Osteocyte (in vitro differentiated cells): ENCODE measurements around the gene RACK1. TPM values are rescaled to one million over a fixed set of nuclear protein-coding genes. Genes with fewer than 3 reads are reported as not detected.
A peak's percentile ranks its signal among the peaks of the same experiment; 100 is the strongest.

Experiments
- DNase-seq: peaks from one replicate; pipeline ENCODE4 v3.0.0; 2021; ENCODE audit warnings: mixed read lengths; ENCODE audit not compliant: unreplicated experiment; ENCODE audit errors: extremely low spot score
- H3K27ac Mint-ChIP-seq: one replicate; pipeline ENCODE4 v1.8.0; 2021; ENCODE audit warnings: mild to moderate bottlenecking, mixed read lengths; ENCODE audit not compliant: unreplicated experiment
- H3K27me3 Mint-ChIP-seq: one replicate; pipeline ENCODE4 v1.8.0; 2021; ENCODE audit warnings: mixed read lengths; ENCODE audit not compliant: unreplicated experiment
- H3K36me3 Mint-ChIP-seq: one replicate; pipeline ENCODE4 v1.8.0; 2021; ENCODE audit warnings: mixed read lengths; ENCODE audit not compliant: unreplicated experiment
- H3K4me1 Mint-ChIP-seq: one replicate; pipeline ENCODE4 v1.8.0; 2021; ENCODE audit warnings: mixed read lengths; ENCODE audit not compliant: unreplicated experiment
- H3K4me3 Mint-ChIP-seq: one replicate; pipeline ENCODE4 v1.8.0; 2021; ENCODE audit warnings: mild to moderate bottlenecking, moderate library complexity, mixed read lengths; ENCODE audit not compliant: unreplicated experiment
- H3K9me3 Mint-ChIP-seq: one replicate; pipeline ENCODE4 v1.8.0; 2021; ENCODE audit warnings: mixed read lengths; ENCODE audit not compliant: unreplicated experiment
- total RNA-seq: library from RNA; stranded (reverse); gene quantifications from 2 replicates; pipeline ENCODE4 v1.2.1, GENCODE V29; 2021
- TF ChIP-seq, protein P1 (sequence below): fragments of 200-600 bp; sonication (generic); IDR thresholded peaks from 2 replicates; pipeline ENCODE4 v1.5.0; 2021; ENCODE audit warnings: antibody characterized with exemption, mild to moderate bottlenecking, moderate library complexity

Gene RACK1
- total RNA-seq, 1 donor from 2014 or later: 1,921 TPM

DNA sequence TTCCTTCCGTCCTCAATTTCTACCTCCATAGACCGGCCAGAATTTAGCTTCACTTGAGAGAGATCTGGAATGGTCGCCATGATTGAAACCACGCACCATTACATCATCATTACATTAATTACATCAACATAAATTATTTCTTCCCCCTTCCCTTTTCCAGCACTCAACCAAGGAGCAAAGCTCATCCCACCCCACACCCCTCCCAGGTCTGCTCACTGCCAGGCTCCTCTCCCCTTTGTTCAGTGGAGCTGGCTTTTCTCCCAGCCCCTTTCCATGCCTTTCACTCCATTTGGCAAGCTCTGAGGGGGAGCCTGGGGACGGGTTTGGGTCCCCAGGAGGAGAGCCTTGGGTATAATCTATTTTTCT lies 8.4 kb downstream of the RACK1 start:
- no peak for DNase-seq
- H3K9me3 Mint-ChIP-seq: no peaks in the 10 kb centered on the region
- TF ChIP-seq, protein P1, sequence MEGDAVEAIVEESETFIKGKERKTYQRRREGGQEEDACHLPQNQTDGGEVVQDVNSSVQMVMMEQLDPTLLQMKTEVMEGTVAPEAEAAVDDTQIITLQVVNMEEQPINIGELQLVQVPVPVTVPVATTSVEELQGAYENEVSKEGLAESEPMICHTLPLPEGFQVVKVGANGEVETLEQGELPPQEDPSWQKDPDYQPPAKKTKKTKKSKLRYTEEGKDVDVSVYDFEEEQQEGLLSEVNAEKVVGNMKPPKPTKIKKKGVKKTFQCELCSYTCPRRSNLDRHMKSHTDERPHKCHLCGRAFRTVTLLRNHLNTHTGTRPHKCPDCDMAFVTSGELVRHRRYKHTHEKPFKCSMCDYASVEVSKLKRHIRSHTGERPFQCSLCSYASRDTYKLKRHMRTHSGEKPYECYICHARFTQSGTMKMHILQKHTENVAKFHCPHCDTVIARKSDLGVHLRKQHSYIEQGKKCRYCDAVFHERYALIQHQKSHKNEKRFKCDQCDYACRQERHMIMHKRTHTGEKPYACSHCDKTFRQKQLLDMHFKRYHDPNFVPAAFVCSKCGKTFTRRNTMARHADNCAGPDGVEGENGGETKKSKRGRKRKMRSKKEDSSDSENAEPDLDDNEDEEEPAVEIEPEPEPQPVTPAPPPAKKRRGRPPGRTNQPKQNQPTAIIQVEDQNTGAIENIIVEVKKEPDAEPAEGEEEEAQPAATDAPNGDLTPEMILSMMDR: no peak
- H3K27me3 Mint-ChIP-seq: no peaks in the 10 kb centered on the region
- peak overlapping the region; percentile 7 for H3K27ac Mint-ChIP-seq
- H3K36me3 Mint-ChIP-seq: peaks cover 44% of the 10 kb centered on the region
- H3K4me3 Mint-ChIP-seq: no peak overlapping the region
- H3K4me1 Mint-ChIP-seq: peaks cover 11% of the 10 kb centered on the region

DNA sequence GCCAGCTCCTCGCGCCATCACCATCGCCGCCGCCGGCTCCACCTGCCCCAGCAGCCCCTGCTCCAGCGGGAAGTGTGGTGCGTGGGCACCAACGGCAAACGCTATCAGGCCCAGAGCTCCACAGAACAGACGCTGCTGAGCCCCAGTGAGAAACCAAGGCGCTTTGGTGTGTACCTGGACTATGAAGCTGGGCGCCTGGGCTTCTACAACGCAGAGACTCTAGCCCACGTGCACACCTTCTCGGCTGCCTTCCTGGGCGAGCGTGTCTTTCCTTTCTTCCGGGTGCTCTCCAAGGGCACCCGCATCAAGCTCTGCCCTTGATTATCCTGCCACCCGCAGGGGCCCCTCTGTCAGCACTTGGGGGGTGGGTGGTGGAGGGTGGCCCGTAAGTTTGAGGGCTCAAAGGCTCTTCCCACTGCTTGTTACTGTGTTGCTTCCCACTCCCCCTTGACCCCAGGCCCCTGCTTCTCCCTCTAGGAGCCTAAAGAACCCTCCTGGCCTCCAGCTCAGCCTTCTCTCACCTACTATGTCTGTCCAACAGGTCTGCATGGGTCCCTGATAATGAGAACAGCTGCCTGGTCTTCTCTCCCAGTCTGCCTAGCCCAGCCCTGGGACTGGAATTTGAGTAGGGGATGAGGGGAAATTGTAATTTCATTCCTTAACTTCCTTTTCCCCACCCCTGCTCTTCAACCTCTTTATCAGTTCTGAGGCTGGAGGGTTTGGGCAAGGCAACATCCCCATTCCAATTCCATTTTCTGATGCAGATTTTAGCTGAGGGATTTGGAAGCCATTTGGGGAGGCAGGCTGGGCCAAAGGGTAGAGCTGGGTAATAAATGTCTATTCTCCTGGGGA lies 9.0 kb downstream of the RACK1 start:
- H3K27me3 Mint-ChIP-seq: no peaks in the 10 kb centered on the region
- H3K27ac Mint-ChIP-seq: peak overlapping the region; percentile 7
- H3K36me3 Mint-ChIP-seq: peaks cover 48% of the 10 kb centered on the region
- TF ChIP-seq, protein P1: no peak
- H3K9me3 Mint-ChIP-seq: no peaks in the 10 kb centered on the region
- peaks cover 11% of the 10 kb centered on the region for H3K4me1 Mint-ChIP-seq
- DNase-seq: no peak
- H3K4me3 Mint-ChIP-seq: no peak overlapping the region

DNA sequence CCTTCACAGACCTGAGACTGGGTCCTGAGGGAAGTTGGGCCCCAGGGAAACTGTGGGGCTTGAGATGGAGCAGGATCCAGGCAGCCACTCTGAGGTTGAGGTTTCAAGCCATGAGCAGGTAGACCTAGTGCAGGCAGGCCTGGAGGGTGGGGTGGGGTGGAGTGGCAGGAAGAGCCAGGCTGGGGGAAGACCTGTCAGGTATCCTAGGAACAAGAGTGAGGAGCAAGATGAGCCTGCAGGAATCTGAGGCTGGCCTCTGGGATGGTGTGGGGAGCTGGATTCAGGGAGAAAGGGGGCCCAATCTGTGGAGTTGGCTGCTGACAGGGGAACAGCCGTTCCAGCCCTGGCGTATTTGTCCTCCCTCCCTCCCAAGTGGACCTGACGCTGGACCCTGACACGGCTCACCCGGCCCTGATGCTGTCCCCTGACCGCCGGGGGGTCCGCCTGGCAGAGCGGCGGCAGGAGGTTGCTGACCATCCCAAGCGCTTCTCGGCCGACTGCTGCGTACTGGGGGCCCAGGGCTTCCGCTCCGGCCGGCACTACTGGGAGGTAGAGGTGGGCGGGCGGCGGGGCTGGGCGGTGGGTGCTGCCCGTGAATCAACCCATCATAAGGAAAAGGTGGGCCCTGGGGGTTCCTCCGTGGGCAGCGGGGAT lies 9.8 kb downstream of the RACK1 start:
- H3K9me3 Mint-ChIP-seq: no peaks in the 10 kb centered on the region
- no peak overlapping the region for H3K4me3 Mint-ChIP-seq
- no peak for DNase-seq
- H3K27me3 Mint-ChIP-seq: no peaks in the 10 kb centered on the region
- H3K36me3 Mint-ChIP-seq: peaks cover 42% of the 10 kb centered on the region
- TF ChIP-seq, protein P1: no peak
- no peak overlapping the region for H3K27ac Mint-ChIP-seq
- peaks cover 11% of the 10 kb centered on the region for H3K4me1 Mint-ChIP-seq

DNA sequence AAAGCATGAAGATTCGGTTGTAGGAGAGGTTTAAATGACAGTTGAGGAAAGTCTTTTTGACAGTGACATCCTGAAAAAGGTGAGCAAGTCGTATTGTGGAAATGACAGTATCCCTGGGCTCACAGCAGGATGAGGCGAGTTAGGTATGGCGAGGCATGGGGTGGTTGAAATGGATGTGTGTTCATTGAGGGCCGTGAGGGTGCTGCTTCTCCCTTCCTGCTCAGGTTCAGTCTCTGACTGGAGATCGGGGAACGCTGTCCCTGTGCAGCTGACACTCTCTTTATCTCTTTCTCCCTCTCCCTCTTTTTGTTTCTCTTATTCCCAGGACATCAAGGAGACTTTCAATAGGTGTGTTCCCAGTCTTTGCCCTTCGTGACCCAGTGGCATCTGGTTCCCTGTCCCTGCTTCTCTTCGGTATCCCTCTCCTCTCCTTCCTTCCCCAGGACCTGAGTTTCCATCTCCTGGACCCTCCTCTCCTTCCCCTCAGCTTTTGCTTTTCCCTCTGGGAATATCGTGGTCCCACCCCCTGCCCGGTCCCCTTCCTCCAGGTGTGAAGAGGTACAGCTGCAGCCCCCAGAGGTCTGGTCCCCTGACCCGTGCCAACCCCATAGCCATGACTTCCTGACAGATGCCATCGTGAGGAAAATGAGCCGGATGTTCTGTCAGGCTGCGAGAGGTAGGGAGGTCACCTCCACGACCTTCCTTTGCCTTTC lies 10.5 kb downstream of the RACK1 start:
- TF ChIP-seq, protein P1: no peak
- Mint-ChIP-seq H3K36me3 (peaks cover 36% of the 10 kb centered on the region), H3K27me3 (no peaks in the 10 kb centered on the region), H3K4me1 (peaks cover 9% of the 10 kb centered on the region), H3K27ac (peak overlapping the region; percentile 41), H3K9me3 (no peaks in the 10 kb centered on the region), H3K4me3 (no peak overlapping the region)
- no peak for DNase-seq

DNA sequence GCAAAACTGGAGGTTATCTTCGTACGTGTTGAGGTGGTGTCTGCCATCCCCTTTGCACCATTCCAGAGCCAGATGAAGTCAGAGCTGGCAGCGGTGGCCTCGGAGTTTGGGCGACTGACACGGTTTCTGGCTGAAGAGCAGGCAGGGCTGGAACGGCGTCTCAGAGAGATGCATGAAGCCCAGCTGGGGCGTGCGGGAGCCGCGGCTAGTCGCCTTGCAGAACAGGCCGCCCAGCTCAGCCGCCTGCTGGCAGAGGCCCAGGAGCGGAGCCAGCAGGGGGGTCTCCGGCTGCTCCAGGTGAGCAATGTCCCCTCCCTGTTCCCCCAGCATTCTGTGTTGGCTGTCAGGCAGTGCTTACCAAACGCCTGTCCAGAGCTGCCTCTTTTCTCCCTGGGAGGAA lies 11.1 kb downstream of the RACK1 start:
- Mint-ChIP-seq H3K36me3 (peaks cover 30% of the 10 kb centered on the region), H3K4me1 (peaks cover 8% of the 10 kb centered on the region), H3K4me3 (no peak overlapping the region), H3K27me3 (no peaks in the 10 kb centered on the region), H3K27ac (no peak overlapping the region), H3K9me3 (no peaks in the 10 kb centered on the region)
- DNase-seq: no peak
- TF ChIP-seq, protein P1: no peak
